SU-DHL-6 (cell line): ENCODE measurements around the gene EHBP1L1.

Experiments used
- H2AFZ ChIP-seq: fragments of 200-600 bp; sonication (generic); 2 replicates; pipeline ENCODE4 v1.6.1; 2014; ENCODE audit warnings: low read depth, mild to moderate bottlenecking, moderate library complexity, mixed read lengths, antibody characterized with exemption, low read length; ENCODE audit not compliant: severe bottlenecking
- H3F3A ChIP-seq: fragments of 200-600 bp; shearing (Covaris generic); 2 replicates; pipeline ENCODE4 v1.6.0; 2016; ENCODE audit warnings: antibody characterized with exemption, mild to moderate bottlenecking; ENCODE audit not compliant: insufficient read depth
- H3K27ac ChIP-seq: fragments of 200-600 bp; sonication (generic); 2 replicates; pipeline ENCODE4 v1.5.1; 2016; ENCODE audit warnings: low read depth, mild to moderate bottlenecking, low read length, moderate library complexity, mixed read lengths
- H3K27me3 ChIP-seq: fragments of 200-600 bp; sonication (generic), shearing (Covaris generic); 2 replicates; pipeline ENCODE4 v1.6.0; 2014; ENCODE audit warnings: mild to moderate bottlenecking, low read length
- H3K36me3 ChIP-seq: fragments of 200-600 bp; sonication (generic); 2 replicates; pipeline ENCODE4 v1.6.1; 2014; ENCODE audit warnings: mild to moderate bottlenecking, low read length, mixed read lengths
- H3K4me2 ChIP-seq: fragments of 300-600, 200-600 bp; shearing (Covaris generic), sonication (generic); 2 replicates; pipeline ENCODE4 v1.6.0; 2014; ENCODE audit warnings: low read length, low read depth, mild to moderate bottlenecking; ENCODE audit not compliant: poor library complexity, severe bottlenecking
- H3K4me3 ChIP-seq: fragments of 200-600 bp; sonication (generic); 2 replicates; pipeline ENCODE4 v1.5.1; 2014; ENCODE audit warnings: antibody characterized with exemption, low read length, mild to moderate bottlenecking, mixed read lengths; ENCODE audit not compliant: insufficient read depth, poor library complexity, severe bottlenecking
- H3K79me2 ChIP-seq: fragments of 200-600 bp; sonication (generic); 2 replicates; pipeline ENCODE4 v1.6.1; 2014; ENCODE audit warnings: mild to moderate bottlenecking, low read length, moderate library complexity; ENCODE audit not compliant: insufficient read depth
- H3K9ac ChIP-seq: fragments of 200-600 bp; sonication (generic); 2 replicates; pipeline ENCODE4 v1.7.0; 2014; ENCODE audit warnings: mild to moderate bottlenecking, low read length
- H3K9me2 ChIP-seq: fragments of 200-600 bp; sonication (generic); replicated peaks from 2 replicates; pipeline ENCODE4 v1.6.1; 2014; ENCODE audit warnings: low read length; ENCODE audit not compliant: insufficient read depth
- H3K9me3 ChIP-seq: fragments of 200-600 bp; sonication (generic); 2 replicates; pipeline ENCODE4 v1.6.1; 2014; ENCODE audit warnings: low read length, mixed read lengths; ENCODE audit not compliant: insufficient read depth
- H4K20me1 ChIP-seq: fragments of 200-600 bp; sonication (generic); 2 replicates; pipeline ENCODE4 v1.6.1; 2014; ENCODE audit warnings: low read depth, mild to moderate bottlenecking, antibody characterized with exemption, low read length, moderate library complexity, mixed read lengths
- CTCF ChIP-seq: fragments of 200-600 bp; sonication (generic); IDR thresholded peaks from one replicate; pipeline ENCODE4 v1.5.1; 2017; ENCODE audit warnings: antibody characterized with exemption, mild to moderate bottlenecking, low read length, moderate library complexity; ENCODE audit not compliant: insufficient read depth, poor library complexity, severe bottlenecking
- EZH2phosphoT487 ChIP-seq: fragments of 200-600 bp; sonication (generic), shearing (Covaris generic); conservative IDR thresholded peaks from 2 replicates; pipeline ENCODE4 v1.6.1; 2018; ENCODE audit warnings: mild to moderate bottlenecking, antibody characterized with exemption, low read length, moderate library complexity, mixed read lengths

Gene EHBP1L1

GRCh38 chr11:65551572-65552387 is 24.1 kb upstream of the EHBP1L1 start:
- Histone ChIP-seq H4K20me1 (no peaks in the 10 kb centered on the region), H3K9ac (no peak overlapping the region), H3K4me2 (peak overlapping the region; percentile 0), H3K27me3 (no peaks in the 10 kb centered on the region), H3K27ac (no peak overlapping the region), H3F3A (0 out of 2 replicates have a peak, but pooled peaks cover 1% of the 10 kb centered on the region), H3K79me2 (no peaks in the 10 kb centered on the region), H3K9me2 (no peaks in the 10 kb centered on the region), H2AFZ (no peak overlapping the region), H3K4me3 (no peak overlapping the region), H3K9me3 (no peaks in the 10 kb centered on the region), H3K36me3 (no peaks in the 10 kb centered on the region)
- TF ChIP-seq CTCF: peak; percentile 86
- TF ChIP-seq EZH2phosphoT487: no peak

- no peak overlapping the region for H3K9ac ChIP-seq
- H3K9me2 ChIP-seq: no peaks in the 10 kb centered on the region
- H3K4me3 ChIP-seq: no peak overlapping the region
- no peaks in the 10 kb centered on the region for H4K20me1 ChIP-seq
- no peaks in the 10 kb centered on the region for H3K79me2 ChIP-seq
- H3K36me3 ChIP-seq: no peaks in the 10 kb centered on the region
- no peak overlapping the region for H3K27ac ChIP-seq
- H3K9me3 ChIP-seq: no peaks in the 10 kb centered on the region
- no peaks in the 10 kb centered on the region for H3K27me3 ChIP-seq
- no peak overlapping the region for H2AFZ ChIP-seq
- TF ChIP-seq CTCF (no peak), EZH2phosphoT487 (no peak)
- no peaks in the 10 kb centered on the region for H3F3A ChIP-seq
- H3K4me2 ChIP-seq: no peak overlapping the region
These were observed 23.4 kb upstream of the EHBP1L1 start for GRCh38 chr11:65552388-65552951.

- no peaks in the 10 kb centered on the region for H3K27me3 ChIP-seq
- no peak overlapping the region for H3K27ac ChIP-seq
- TF ChIP-seq EZH2phosphoT487 (no peak), CTCF (no peak)
These were observed 22.4 kb upstream of the EHBP1L1 start for GRCh38 chr11:65553301-65554001.

More at GRCh38 chr11:65553301-65554001, 22.4 kb upstream of the EHBP1L1 start:
- Histone ChIP-seq H3K4me2 (no peak overlapping the region), H3K9me2 (no peaks in the 10 kb centered on the region), H3K9ac (no peak overlapping the region), H3K79me2 (no peaks in the 10 kb centered on the region), H2AFZ (no peak overlapping the region), H3K9me3 (no peaks in the 10 kb centered on the region), H3F3A (no peaks in the 10 kb centered on the region), H4K20me1 (no peaks in the 10 kb centered on the region), H3K4me3 (no peak overlapping the region), H3K36me3 (no peaks in the 10 kb centered on the region)
